HG03066 (cell line): ENCODE data around the gene CCDC93.

Source experiments
- ATAC-seq: cut with Tn5 transposase; IDR thresholded peaks from one replicate; pipeline ENCODE4 v1.9.1; 2021; ENCODE audit warnings: low read depth; ENCODE audit not compliant: unreplicated experiment

Gene CCDC93

DNA sequence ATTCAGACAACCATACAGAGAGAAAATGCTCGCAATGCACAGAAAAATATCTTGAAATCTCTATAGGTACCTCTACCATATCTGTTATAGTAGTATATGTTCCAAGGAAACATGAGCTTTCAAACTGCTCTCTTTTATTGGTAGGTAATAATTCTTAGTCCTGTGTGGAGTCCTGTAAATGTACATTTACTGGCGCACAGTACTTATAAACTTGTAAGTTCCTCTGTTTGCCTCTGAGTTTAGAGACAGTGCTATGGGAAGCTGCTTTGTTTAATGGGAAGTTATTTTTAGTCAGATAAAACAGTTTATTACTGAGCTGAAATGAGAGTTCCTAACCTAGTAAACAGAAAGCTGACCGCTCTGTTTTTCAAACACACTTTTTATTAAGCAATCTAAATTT is 52.7 kb downstream of the CCDC93 start:
- ATAC-seq, result no peak

DNA sequence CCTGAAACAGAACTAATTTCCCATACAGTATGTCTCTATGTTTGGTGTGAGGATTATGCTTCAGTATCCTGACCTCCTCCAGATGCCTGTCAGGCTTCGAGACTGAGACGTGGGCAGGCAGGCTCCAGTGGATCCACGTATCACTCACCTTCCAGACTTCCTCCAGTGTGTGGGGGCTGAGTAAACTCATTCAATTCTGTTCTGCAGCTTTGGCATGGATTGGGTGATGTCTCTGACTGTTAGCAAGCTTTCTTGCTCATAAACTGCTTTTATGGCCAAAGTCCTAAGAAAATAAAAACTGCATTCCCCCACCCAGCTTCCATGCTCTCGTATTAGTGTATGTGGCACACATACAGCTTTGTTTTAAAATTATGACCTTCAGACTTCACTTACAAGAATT is 53.6 kb downstream of the CCDC93 start:
- ATAC-seq, result no peak

DNA sequence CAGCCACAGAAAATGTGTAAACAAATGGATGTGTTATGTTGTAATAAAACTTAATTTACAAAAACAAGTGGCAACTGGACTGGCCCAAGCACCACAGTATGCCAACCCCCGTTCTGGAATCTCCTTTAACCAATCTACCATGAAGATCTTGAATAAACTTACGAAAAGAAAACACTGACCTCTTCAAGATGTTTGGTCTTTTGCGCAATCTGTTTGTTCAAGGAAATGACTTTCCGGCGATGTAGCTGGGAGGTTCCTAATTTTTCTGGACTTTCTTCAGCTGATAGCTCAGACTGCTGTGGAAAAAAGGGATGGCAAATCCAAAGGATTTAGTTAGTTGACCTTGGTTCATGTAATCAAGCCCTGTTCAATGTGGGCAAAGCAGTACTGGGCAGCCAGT is 55.7 kb downstream of the CCDC93 start:
- no peak for ATAC-seq

DNA sequence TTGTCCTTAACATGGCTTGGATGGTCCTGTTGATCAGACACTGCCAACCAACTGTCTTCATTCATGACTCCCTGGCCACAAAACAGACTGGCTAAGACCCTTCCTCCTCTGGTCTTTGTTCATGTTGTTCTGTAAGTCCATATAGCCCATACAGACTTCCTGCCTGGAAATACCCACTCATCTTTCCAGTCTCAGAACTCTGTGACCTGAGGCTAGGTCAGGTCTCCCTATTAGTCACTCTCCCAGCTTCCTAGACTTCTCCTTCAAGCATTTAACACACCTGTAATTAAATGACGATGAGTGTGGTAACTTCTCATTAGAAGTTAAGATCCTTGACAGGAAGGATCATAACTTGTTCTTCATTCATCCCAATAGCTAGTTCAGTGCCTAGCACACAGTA is 56.3 kb downstream of the CCDC93 start:
- ATAC-seq, result no peak

DNA sequence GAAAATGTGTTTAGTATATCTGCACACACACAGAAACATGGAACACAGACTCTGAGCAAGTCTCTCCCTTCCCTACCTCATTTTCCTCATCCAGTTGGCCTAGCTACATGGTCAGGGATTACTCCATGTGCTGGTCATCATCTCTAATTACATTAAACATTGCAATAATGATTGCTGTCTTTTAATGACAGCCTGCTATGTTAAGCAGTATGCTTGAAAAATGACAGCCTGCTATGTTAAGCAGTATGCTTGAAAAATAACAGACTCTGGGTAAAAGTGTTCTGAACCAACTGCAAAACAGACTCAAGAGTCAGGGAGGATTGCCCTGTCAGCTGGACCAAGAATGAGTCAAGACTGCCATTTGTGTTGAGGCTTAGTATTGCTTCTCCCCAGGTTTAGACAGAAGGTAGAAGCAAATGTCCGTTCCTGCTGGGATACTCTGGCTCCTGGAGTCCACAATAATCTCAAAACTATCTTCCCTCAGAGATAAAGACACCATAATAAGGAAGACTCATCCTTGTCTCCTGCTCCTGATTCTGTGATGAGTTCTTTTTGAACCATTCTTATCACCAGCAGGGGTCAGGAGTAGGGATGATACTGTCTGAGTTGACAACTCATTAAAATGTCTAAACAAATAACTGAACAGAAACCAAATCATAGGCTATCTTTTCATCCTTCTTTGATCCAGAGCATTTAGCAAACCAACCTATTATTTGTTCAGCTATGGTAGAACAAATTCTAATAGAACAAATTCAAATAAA is 57.7 kb downstream of the CCDC93 start:
- no peak for ATAC-seq

DNA sequence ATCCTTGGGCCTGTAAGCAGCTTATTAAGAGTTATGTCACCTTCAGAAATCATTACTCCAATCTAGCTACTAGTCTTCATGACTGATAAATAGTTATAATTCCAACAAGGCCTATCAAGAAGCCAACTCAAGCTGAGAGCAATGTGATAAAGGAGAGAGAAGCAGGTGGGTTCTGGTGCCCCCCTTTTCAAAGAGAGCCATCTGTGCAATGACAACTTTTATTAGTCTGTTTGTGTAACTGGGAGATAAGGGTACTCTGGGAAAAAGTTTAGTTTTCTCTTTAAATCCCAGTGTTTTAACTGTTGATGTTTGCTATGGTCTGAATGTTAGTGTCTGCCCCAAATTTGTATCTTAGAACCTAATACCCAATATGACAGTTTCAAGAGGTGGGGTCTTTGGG is 60.6 kb downstream of the CCDC93 start:
- ATAC-seq, result no peak

DNA sequence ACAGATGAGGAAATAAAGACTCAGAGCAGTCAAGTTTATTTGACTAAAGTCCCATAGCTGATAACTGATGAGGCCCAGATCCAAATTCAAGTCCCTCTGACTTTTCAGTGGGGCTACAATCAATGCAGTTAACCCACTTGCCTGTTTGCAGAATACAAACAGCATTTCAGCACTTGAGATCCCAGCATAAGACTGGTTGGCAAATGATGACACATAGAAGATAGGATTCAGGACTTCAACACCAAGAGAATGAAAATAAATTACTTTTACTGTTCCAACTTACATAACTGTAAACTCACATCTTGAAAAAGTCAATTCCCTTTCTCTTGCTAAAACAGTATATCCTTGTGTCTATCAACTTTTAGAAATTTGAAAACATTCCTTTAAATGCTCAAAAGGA is 61.2 kb downstream of the CCDC93 start:
- ATAC-seq, result no peak

DNA sequence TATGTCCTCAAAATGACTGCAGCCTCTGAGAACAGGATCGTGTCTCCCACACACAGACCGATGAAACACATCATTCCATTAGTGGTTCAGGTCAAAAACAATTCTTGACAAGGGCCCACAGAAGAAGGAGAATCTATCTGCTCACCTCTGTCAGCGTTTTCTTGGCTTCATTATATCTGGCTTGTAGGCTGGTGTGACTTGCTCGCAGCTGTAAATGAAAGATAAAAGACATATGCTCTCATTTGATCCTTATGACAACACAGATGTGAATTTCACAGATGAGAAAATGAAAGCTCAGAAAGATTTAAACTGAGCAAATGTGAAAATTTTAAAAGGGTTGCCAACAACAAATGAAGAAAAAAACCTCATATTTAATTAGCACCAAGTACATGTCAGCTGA is 61.6 kb downstream of the CCDC93 start:
- no peak for ATAC-seq

DNA sequence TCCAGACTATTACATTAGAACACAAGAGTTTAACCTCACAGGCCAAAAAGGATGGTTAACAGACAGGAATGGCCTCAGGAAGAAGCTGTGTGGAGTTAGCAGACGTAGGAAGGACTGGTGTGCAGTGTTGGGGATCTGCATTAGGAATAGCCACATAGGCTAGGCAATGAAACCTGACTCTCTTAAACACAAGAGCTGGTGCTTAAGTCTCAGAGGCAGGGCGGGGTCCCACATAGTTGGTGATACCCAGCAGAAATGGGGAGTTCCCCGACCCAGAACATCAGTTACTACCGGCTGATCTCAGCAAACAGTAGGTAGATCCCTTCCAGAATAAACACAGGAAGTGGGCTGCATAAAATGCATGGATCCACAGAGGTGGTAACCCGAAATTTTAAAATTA is 64.1 kb downstream of the CCDC93 start:
- no peak for ATAC-seq

DNA sequence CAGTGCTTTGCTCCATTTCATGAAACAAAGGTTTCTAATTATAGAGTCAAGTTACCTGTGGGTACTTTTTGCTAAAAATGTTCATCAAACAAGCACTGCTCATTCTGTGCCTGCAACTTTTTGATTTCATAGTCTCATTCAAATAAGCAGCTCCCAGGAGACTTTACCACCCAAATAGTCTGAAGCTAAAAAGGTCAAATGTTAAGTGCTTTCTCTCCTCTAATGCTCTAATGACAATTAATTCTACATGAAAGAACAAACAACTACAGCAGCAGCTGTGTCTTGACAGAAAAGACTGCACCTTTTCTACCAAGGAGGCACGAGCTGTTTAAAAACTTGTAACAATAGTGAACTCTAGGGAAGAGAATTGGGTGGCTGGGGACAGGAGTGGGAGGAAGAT is 65.3 kb downstream of the CCDC93 start:
- ATAC-seq, result no peak

DNA sequence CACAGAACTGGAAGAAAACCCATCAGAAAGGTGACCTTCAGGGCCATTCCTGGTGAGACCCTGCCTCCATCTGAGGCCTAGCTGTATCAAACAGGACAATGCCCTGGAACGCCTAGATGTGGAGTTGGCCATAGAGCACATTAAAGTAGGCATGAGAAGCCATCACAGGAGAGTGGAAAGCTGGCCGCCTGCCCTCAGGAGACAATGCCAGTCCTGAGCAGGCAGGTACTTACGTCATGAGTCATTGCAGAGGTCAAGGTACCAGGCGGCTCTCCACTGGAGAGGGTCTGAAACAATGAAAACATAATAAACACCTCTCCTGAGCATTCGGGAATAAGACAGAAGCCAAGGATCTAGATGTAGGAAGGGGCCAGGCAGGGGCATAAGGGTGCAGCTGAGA is 68.6 kb downstream of the CCDC93 start:
- no peak for ATAC-seq

DNA sequence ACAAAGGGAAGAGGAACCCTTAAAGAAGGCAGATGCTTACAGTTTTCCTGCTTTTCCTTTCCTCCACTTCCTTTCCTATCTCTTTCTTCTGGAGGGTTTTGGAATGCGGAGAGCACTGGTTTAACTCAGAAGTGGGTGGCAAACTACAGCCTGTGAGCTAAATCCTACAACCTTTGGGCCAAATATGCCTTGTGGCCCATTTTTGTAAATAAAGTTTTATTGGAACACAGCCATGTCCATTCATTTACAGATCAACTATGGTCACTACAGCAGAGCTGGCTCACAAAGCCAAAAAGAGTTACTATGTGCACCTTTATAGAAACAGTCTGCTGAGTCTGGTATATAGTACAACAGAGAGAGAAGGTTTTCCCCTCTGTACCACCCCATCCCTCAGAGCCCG is 69.1 kb downstream of the CCDC93 start:
- no peak for ATAC-seq

DNA sequence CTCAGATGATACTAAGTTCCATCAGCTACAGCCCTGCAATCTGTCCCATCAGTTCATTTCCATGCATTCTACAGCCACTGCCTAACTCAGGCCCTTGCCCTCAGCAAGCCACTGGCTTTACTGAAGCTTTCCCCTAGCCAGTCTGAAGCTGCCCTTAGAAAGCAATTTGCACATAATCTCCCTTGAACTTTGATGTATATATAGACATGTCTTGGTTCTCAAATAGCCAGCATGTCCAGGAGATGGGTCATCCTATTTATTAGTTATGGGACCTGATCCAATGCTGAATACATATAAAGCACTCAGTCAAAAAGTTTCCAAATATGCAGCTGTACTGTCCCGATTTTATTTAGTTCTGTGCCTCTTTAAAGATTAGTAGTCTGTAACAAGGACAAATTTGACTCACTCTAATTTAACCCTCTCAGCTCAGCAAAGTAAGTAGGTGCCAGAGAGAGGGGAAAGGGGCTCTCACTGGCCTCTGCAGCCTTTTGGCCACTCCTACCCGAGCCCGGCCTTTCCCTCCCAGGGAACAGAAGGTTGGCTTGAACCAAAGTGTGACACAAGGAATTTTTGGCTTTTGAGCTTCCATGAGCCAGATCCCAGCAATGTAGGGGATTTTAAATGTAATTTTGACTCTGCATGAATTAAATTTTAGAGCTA is 70.7 kb downstream of the CCDC93 start:
- ATAC-seq, result no peak

DNA sequence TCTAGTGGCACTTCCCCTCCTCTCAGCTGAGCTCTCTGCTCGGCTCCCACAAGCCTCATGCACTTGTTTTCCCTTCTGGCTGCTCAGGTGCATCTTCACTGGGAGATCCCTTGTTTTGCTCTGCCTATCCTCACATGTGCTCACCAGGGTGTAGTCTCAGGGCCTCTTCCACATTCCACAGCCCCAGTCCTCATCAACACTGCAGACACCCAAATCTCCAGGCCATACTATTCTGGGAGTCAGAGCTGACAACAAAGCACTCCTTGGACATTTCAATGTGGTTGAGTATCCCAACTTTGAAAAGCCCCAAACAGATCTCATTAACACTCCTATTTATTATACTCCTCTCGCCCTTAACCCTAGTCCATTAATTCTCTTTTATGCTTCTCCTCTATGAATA is 71.3 kb downstream of the CCDC93 start:
- no peak for ATAC-seq

DNA sequence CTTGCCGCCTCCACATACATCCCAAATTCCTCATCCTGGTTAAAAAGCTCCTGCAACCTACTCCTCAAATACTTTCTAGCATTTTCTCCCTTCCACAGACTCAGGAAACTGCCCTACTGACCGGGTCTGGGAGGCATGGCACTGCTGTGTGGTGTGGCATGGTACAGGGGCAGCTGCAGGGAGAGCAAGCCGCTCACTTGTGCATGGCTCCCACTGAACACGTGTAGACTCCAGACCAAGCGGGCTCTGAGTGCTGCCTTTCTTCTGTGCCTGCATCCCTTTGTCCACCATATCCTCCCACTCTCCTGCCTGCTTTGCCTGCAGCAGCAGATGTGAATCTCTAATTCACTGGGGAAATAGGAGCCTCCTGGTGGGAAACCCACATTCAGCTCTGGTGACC is 72.2 kb downstream of the CCDC93 start:
- no peak for ATAC-seq

DNA sequence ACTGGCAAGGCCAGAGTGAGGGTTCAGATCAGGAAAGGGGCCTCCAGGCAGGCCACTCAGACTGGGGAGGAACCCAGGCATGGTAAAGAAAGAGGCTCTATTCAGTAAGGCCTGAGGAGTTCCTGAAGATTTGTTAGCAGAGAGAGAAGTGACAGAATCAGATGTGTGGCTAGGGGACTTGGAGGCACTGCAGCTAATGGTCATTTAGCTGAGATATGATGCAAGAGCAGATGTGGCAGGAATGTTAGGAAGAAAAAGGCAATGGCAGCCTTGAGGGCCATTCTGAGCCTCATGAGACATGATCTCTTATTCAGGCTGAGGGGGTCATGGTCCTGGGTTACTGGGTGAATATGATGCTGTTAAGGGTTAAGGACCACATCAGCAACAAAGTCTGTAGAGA is 73.4 kb downstream of the CCDC93 start:
- no peak for ATAC-seq

DNA sequence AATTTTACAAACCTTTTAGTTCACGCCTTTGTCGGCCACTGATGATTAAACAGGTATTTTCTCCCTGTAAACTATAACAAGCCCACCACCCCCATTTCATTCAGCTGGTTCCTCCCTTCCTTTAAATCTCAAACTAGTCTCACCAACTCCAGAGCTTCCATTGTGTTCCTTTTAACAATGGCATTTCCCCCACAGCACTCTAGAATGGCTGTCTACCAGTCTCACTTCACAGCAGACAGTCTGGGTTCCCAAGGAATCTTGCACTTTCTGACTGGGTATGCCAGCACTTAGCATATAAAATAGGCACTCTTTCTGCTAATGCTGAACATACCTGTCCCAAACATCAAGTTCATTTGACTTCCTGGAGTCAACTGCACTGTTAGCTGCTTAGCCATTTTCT is 75.3 kb downstream of the CCDC93 start:
- no peak for ATAC-seq

DNA sequence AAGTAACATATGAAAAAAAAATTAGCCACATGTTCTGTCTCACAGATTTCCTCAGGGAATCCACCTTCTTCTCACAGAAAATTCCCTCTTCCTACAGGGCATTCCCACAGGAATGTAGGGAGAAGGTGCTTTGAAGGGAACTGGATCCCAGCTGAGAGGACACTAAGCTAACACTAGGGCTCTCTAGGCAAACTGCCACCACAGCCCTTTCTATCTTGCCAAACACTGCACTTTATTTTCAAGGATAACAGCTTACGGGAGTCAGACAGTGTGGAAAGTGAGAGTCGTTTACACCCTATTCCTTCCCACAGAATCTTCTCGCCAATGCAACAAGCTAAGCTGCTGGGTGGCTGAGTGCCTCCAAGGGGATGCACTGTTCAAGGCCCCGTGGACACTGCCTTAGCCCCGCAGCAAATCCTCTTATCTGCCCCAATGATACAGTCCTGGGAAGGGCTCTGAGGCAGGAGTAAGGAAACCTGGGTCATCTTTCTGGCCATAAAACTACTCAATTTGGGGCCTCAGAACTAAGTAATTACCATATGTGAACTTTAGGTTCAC is 76.9 kb downstream of the CCDC93 start:
- ATAC-seq, result no peak

DNA sequence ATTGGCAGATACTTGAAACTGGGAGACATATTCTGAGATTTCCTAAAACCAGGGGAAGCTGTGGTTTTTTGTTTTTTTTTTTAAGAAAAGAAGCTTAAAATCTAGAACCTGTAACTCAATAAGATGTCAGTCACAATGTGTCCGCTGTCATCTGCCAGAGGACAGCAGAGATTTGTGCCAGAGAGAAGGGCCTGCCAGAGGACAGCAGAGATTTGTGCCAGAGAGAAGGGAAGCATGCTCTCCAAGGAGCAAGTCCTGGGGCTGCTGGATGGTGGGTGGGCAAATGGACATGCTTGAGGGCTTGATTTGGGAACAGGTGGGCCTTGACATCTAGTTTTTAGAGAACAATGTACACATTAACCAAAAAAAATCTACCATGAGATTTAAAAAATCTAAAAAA is 77.9 kb downstream of the CCDC93 start:
- no peak for ATAC-seq

DNA sequence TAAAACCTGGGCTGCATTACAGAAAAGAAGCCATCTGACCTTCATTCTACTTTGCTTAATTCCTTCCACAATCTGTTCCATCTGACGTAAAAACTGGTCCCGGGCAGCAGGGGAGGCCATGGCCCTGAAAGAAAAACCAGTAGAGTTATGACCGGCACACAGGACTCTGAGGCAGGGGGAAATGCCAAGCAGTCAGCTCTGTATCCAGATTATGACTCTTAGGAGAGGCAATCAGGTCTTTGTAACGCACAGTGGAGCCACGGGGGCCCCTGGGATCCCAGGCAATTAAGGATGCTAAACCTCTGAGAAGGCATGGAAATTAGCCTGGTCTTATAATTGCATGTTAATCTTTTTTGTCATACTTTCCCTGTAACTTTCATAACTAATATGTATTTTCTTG is 78.4 kb downstream of the CCDC93 start:
- ATAC-seq, result no peak

DNA sequence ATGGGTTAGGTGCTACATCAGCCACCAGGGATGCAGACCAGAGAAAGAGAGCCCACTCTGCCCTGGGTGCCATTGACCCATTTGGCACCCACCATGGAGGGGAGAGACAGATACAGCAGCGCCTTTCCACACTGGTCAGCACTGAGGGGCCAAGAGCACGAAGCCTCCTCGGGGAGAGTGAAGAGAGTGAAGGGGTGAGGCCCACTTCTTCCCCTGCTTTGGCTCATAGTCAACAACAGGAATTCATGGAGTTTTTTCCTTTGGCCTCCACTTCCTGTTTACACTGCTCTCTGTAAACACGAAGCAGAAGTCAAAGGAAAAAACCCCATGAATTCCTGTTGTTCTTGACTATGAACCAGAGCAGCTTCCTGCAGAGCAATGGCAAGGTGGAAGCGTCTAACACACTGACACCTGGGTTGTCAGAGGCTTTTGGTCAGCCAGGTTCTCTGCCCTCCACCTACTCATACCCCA is 80.0 kb downstream of the CCDC93 start:
- ATAC-seq, result no peak

DNA sequence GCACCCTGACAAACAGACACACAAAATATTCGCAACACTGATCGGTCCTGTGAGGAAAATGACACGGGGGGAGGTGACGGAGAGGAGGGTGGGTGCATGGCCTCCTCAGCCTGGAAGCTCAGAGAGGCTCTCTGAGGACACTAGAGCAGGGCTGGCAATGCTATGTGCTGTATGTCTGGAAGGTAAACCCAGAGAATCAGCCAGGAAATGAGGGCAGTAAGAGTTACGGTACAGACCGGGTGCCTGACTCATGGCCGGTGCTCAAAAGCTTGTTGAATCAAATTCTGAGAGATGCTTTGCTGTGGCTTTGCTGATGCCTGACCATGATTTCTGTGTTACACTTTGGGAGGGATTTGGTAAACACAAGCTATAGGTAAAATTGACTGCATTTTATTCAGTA is 81.9 kb downstream of the CCDC93 start:
- no peak for ATAC-seq
